ENCODE results near the gene PRIM1.
A peak's percentile ranks its signal among the peaks of the same experiment; 100 is the strongest.

The PRIM1 gene

GRCh38 chr12:56725723-56726102, 26.4 kb downstream of the PRIM1 start:
- DNase-seq (ENCODE audit: low read depth): no peak
- peak overlapping the region; percentile 96 for H3K4me3 ChIP-seq (ENCODE audit: low read depth, low read length)
- no peak for TF ChIP-seq CTCF (IDR thresholded peaks at IDR 0.05; ENCODE audit: low read depth, low read length, missing control alignments)

- DNase-seq (ENCODE audit: low read depth): peak; percentile 97
- H3K4me3 ChIP-seq (ENCODE audit: low read depth, low read length): peak within 1 kb of the TSS; percentile 96
- TF ChIP-seq CTCF (IDR thresholded peaks at IDR 0.05; ENCODE audit: low read depth, low read length, missing control alignments): no peak
These were observed 27.0 kb downstream of the PRIM1 start, which contains the start of gene NACA for GRCh38 chr12:56724972-56725722. TSS of gene NACA (minus strand) at chr12:56725299. CDS start at chr12:56724521, 778 bp downstream.

- TF ChIP-seq CTCF (IDR thresholded peaks at IDR 0.05; ENCODE audit: low read depth, low read length, missing control alignments): no peak
- no peak for DNase-seq (ENCODE audit: low read depth)
These were observed 27.5 kb downstream of the PRIM1 start for GRCh38 chr12:56724701-56724971.

GRCh38 chr12:56723889-56724700, 28.0 kb downstream of the PRIM1 start:
- no peak for DNase-seq (ENCODE audit: low read depth)
- H3K4me3 ChIP-seq (ENCODE audit: low read depth, low read length): peak overlapping the region; percentile 96
- TF ChIP-seq CTCF (IDR thresholded peaks at IDR 0.05; ENCODE audit: low read depth, low read length, missing control alignments): no peak

More at GRCh38 chr12:56724701-56724971, 27.5 kb downstream of the PRIM1 start:
- peak overlapping the region; percentile 96 for H3K4me3 ChIP-seq (ENCODE audit: low read depth, low read length)

GRCh38 chr12:56723352-56723751, 28.8 kb downstream of the PRIM1 start:
- no peak for TF ChIP-seq CTCF (IDR thresholded peaks at IDR 0.05; ENCODE audit: low read depth, low read length, missing control alignments)
- no peak for DNase-seq (ENCODE audit: low read depth)
- H3K4me3 ChIP-seq (ENCODE audit: low read depth, low read length): peak overlapping the region; percentile 96

- peak overlapping the region; percentile 96 for H3K4me3 ChIP-seq (ENCODE audit: low read depth, low read length)
- no peak for DNase-seq (ENCODE audit: low read depth)
- TF ChIP-seq CTCF (IDR thresholded peaks at IDR 0.05; ENCODE audit: low read depth, low read length, missing control alignments): no peak
These were observed 29.3 kb downstream of the PRIM1 start for GRCh38 chr12:56722832-56723231.
